H9 (cell line): ENCODE results near the gene FAM53B. TPM values are rescaled to one million over a fixed set of nuclear protein-coding genes. Genes with fewer than 3 reads are reported as not detected.

Source experiments
- DNase-seq: peaks from one replicate; pipeline ENCODE4 v3.0.0-alpha.2; 2017
- H2AFZ ChIP-seq: one replicate; pipeline ENCODE4 v1.6.1; 2013; ENCODE audit warnings: mild to moderate bottlenecking, low read length, control low read depth, moderate library complexity
- H2AK5ac ChIP-seq: 2 replicates; pipeline ENCODE4 v1.6.1; 2013; ENCODE audit warnings: low read length, control low read depth, mixed read lengths; ENCODE audit not compliant: insufficient read length
- H2BK120ac ChIP-seq: one replicate; pipeline ENCODE4 v1.6.1; 2013; ENCODE audit warnings: low read depth, mild to moderate bottlenecking, low read length, control low read depth, inconsistent platforms; ENCODE audit not compliant: poor library complexity, severe bottlenecking
- H2BK12ac ChIP-seq: 2 replicates; pipeline ENCODE4 v1.6.1; 2013; ENCODE audit warnings: low read length, control low read depth, mixed read lengths, low read depth; ENCODE audit not compliant: insufficient read length
- H2BK15ac ChIP-seq: 2 replicates; pipeline ENCODE4 v1.6.1; 2013; ENCODE audit warnings: low read depth, low read length, control low read depth
- H2BK20ac ChIP-seq: one replicate; pipeline ENCODE4 v1.6.1; 2013; ENCODE audit warnings: low read depth, mild to moderate bottlenecking, low read length, control low read depth, inconsistent platforms; ENCODE audit not compliant: poor library complexity, severe bottlenecking
- H2BK5ac ChIP-seq: 2 replicates; pipeline ENCODE4 v1.6.1; 2013; ENCODE audit warnings: low read length, control low read depth, mixed read lengths; ENCODE audit not compliant: insufficient read length
- H3K14ac ChIP-seq: 2 replicates; pipeline ENCODE4 v1.6.1; 2013; ENCODE audit warnings: low read length, control low read depth; ENCODE audit not compliant: insufficient read depth
- H3K18ac ChIP-seq: 2 replicates; pipeline ENCODE4 v1.6.1; 2013; ENCODE audit warnings: low read depth, mild to moderate bottlenecking, mixed read lengths, low read length, control low read depth; ENCODE audit not compliant: insufficient read length
- H3K23ac ChIP-seq: 2 replicates; pipeline ENCODE4 v1.6.1; 2013; ENCODE audit warnings: low read length, control low read depth, mixed read lengths, low read depth; ENCODE audit not compliant: insufficient read length
- H3K23me2 ChIP-seq: 2 replicates; pipeline ENCODE4 v1.6.1; 2013; ENCODE audit warnings: low read depth, mild to moderate bottlenecking, mixed read lengths, low read length, control low read depth; ENCODE audit not compliant: insufficient read length, poor library complexity, severe bottlenecking
- H3K27ac ChIP-seq: 2 replicates; pipeline ENCODE4 v1.5.1; 2013; ENCODE audit warnings: low read length, control low read depth, mixed read lengths, low read depth; ENCODE audit not compliant: insufficient read length
- H3K27me3 ChIP-seq: 2 replicates; pipeline ENCODE4 v1.6.1; 2013; ENCODE audit warnings: low read length, control low read depth, inconsistent platforms; ENCODE audit not compliant: insufficient read depth
- H3K4ac ChIP-seq: 2 replicates; pipeline ENCODE4 v1.6.1; 2013; ENCODE audit warnings: low read depth, mild to moderate bottlenecking, control low read depth, inconsistent platforms, low read length, moderate library complexity
- H3K4me1 ChIP-seq: 2 replicates; pipeline ENCODE4 v1.6.1; 2013; ENCODE audit warnings: low read length, control low read depth, inconsistent platforms; ENCODE audit not compliant: insufficient read depth
- H3K4me2 ChIP-seq: 2 replicates; pipeline ENCODE4 v1.6.1; 2013; ENCODE audit warnings: low read length, control low read depth, mixed read lengths; ENCODE audit not compliant: insufficient read length, insufficient read depth
- H3K56ac ChIP-seq: 2 replicates; pipeline ENCODE4 v1.6.1; 2013; ENCODE audit warnings: low read depth, mild to moderate bottlenecking, mixed read lengths, low read length, control low read depth; ENCODE audit not compliant: insufficient read length
- H3K79me1 ChIP-seq: 2 replicates; pipeline ENCODE4 v1.6.1; 2013; ENCODE audit warnings: low read depth, mild to moderate bottlenecking, moderate library complexity, low read length, control low read depth, inconsistent platforms; ENCODE audit not compliant: insufficient read depth, poor library complexity, severe bottlenecking
- H3K79me2 ChIP-seq: 2 replicates; pipeline ENCODE4 v1.6.1; 2013; ENCODE audit warnings: low read length, control low read depth, inconsistent platforms; ENCODE audit not compliant: insufficient read depth
- H3K9ac ChIP-seq: 2 replicates; pipeline ENCODE4 v1.6.1; 2013; ENCODE audit warnings: low read length, control low read depth, mixed read lengths; ENCODE audit not compliant: insufficient read length; ENCODE audit errors: extremely low read depth
- H3K9me3 ChIP-seq: one replicate; pipeline ENCODE4 v1.6.1; 2013; ENCODE audit warnings: low read depth, low read length, inconsistent platforms; ENCODE audit not compliant: control insufficient read depth
- H3T11ph ChIP-seq: one replicate; pipeline ENCODE4 v1.6.1; 2013; ENCODE audit warnings: mild to moderate bottlenecking, low read length, control low read depth, inconsistent platforms
- H4K20me1 ChIP-seq: one replicate; pipeline ENCODE4 v1.6.1; 2013; ENCODE audit not compliant: control insufficient read depth, insufficient read length, insufficient read depth
- H4K5ac ChIP-seq: 2 replicates; pipeline ENCODE4 v1.6.1; 2013; ENCODE audit warnings: low read depth, mild to moderate bottlenecking, mixed read lengths, low read length, control low read depth; ENCODE audit not compliant: insufficient read length
- H4K8ac ChIP-seq: replicated peaks from 2 replicates; pipeline ENCODE4 v1.6.1; 2013; ENCODE audit warnings: low read length, control low read depth, mixed read lengths, low read depth; ENCODE audit not compliant: insufficient read length
- H4K91ac ChIP-seq: 2 replicates; pipeline ENCODE4 v1.6.1; 2013; ENCODE audit warnings: low read depth, mild to moderate bottlenecking, moderate library complexity, mixed read lengths, low read length, control low read depth; ENCODE audit not compliant: insufficient read length
- H3K27ac Mint-ChIP-seq, 3 experiments: 2 replicates in 2 of 3; 3 replicates in 1 of 3; pipeline ENCODE4 v1.8.0; 2020 to 2021; ENCODE audit warnings: mixed read lengths in 3 of 3, mild to moderate bottlenecking in 1 of 3, moderate library complexity in 1 of 3
- H3K27me3 Mint-ChIP-seq: 2 replicates; pipeline ENCODE4 v1.8.0; 2021; ENCODE audit warnings: low read depth, mild to moderate bottlenecking, moderate library complexity, mixed read lengths
- H3K36me3 Mint-ChIP-seq, 3 experiments: 2 replicates in 2 of 3; 3 replicates in 1 of 3; pipeline ENCODE4 v1.8.0; 2020 to 2021; ENCODE audit warnings: low read depth in 3 of 3, mixed read lengths in 3 of 3; ENCODE audit not compliant: insufficient read depth in 1 of 3
- H3K4me1 Mint-ChIP-seq, 2 experiments: 2 replicates each; pipeline ENCODE4 v1.8.0; 2020; ENCODE audit warnings: mixed read lengths in 2 of 2
- H3K4me3 Mint-ChIP-seq, 2 experiments: 2 replicates in 1 of 2; 3 replicates in 1 of 2; pipeline ENCODE4 v1.8.0; 2020 to 2021; ENCODE audit warnings: mild to moderate bottlenecking in 2 of 2, mixed read lengths in 2 of 2, moderate library complexity in 1 of 2
- H3K9me3 Mint-ChIP-seq, 2 experiments: 2 replicates in 1 of 2; 3 replicates in 1 of 2; pipeline ENCODE4 v1.8.0; 2020; ENCODE audit warnings: mild to moderate bottlenecking in 2 of 2, mixed read lengths in 2 of 2, moderate library complexity in 1 of 2
- CTCF ChIP-seq: fragments of 200-600 bp; sonication (generic); conservative IDR thresholded peaks from 3 replicates; pipeline ENCODE4 v1.8.0; 2021; ENCODE audit warnings: antibody characterized with exemption, mild to moderate bottlenecking
- WGBS: extraction: QIAGEN DNeasy Blood & Tissue Kit; methylation state at CpG from one replicate; pipeline ENCODE4 v1.1.7; 2013; ENCODE audit warnings: missing lambda C conversion rate, low lambda C conversion rate, mixed read lengths; ENCODE audit not compliant: insufficient read length; ENCODE audit errors: extremely low coverage; 5-methylcytosine and 5-hydroxymethylcytosine counted together
- total RNA-seq: library from RNA; stranded (reverse); gene quantifications from 2 replicates; pipeline ENCODE4 v1.2.1, GENCODE V29; 2021

FAM53B gene
- total RNA-seq, 1 experiment from 2014 or later: 11.5 TPM

DNA sequence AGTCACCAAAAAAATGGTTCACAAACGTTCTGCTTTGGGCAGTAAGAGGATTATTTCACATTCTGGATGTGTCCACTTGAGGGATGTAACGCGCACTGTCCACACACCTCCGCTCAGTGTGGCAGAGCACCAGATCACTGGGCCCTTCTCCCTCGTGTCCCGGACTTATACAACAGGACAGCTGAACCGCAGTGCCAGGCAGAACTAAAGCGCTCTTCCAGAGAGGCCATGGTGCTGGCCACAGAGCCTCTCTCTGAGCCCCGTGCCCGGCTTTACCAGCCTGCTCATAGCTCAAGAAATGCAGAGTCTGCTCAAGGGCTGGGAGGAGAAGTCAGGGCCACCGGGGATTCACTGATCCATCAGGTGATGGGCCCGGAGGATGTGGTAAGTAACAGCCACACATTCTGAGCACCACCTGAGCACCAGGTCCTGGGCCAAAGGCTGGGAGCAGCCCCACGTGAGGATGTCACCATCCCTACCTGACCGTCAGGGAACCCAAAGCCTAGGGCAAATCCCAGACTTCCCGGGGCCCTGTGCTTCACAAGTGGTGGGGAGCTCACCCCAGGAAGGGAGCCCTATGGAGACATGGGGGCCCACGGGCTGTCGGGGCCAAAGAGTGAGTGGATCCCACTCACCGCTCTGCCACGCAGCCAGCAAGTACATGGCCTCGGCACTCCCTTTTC, 74.9 kb downstream of the FAM53B start:
- H2AK5ac ChIP-seq: no peak overlapping the region
- H2BK12ac ChIP-seq: no peak overlapping the region
- WGBS: no CpG with 5 or more reads among the region's 20 CpGs
- no peaks in the 10 kb centered on the region for H3K4me1 ChIP-seq
- Mint-ChIP-seq H3K27me3 (no peaks in the 10 kb centered on the region), H3K9me3 (no peaks in the 10 kb centered on the region), H3K4me3 (no peak overlapping the region), H3K27ac (peak overlapping the region in 1 of 3 experiments; percentile 63; a peak in 2 of 7 replicates), H3K4me1 (peaks cover 20 to 38% of the 10 kb centered on the region in 2 experiments), H3K36me3 (no peaks in the 10 kb centered on the region; a peak in 1 of 7 replicates)
- H3K18ac ChIP-seq: no peak overlapping the region
- H3K27ac ChIP-seq: no peak overlapping the region
- no peak overlapping the region for H2BK120ac ChIP-seq
- no peak for TF ChIP-seq CTCF
- no peak overlapping the region for H4K5ac ChIP-seq
- H3K79me2 ChIP-seq: no peaks in the 10 kb centered on the region
- no peak overlapping the region for H3K9ac ChIP-seq
- no peak for DNase-seq
- H4K8ac ChIP-seq: no peak overlapping the region
- H3K23ac ChIP-seq: no peak overlapping the region
- H4K91ac ChIP-seq: no peak overlapping the region
- H3K14ac ChIP-seq: no peak overlapping the region
- no peak overlapping the region for H3K4me2 ChIP-seq
- H4K20me1 ChIP-seq: no peaks in the 10 kb centered on the region
- H2BK15ac ChIP-seq: no peak overlapping the region
- H3T11ph ChIP-seq: no peak overlapping the region
- H2BK5ac ChIP-seq: no peak overlapping the region
- no peak overlapping the region for H2BK20ac ChIP-seq
- no peaks in the 10 kb centered on the region for H3K79me1 ChIP-seq
- H3K27me3 ChIP-seq: no peaks in the 10 kb centered on the region
- no peaks in the 10 kb centered on the region for H3K23me2 ChIP-seq
- H3K9me3 ChIP-seq: no peaks in the 10 kb centered on the region
- no peak overlapping the region for H2AFZ ChIP-seq
- no peak overlapping the region for H3K4ac ChIP-seq
- no peak overlapping the region for H3K56ac ChIP-seq
